ENCODE data around the gene DENND1C.

Gene DENND1C

DNA sequence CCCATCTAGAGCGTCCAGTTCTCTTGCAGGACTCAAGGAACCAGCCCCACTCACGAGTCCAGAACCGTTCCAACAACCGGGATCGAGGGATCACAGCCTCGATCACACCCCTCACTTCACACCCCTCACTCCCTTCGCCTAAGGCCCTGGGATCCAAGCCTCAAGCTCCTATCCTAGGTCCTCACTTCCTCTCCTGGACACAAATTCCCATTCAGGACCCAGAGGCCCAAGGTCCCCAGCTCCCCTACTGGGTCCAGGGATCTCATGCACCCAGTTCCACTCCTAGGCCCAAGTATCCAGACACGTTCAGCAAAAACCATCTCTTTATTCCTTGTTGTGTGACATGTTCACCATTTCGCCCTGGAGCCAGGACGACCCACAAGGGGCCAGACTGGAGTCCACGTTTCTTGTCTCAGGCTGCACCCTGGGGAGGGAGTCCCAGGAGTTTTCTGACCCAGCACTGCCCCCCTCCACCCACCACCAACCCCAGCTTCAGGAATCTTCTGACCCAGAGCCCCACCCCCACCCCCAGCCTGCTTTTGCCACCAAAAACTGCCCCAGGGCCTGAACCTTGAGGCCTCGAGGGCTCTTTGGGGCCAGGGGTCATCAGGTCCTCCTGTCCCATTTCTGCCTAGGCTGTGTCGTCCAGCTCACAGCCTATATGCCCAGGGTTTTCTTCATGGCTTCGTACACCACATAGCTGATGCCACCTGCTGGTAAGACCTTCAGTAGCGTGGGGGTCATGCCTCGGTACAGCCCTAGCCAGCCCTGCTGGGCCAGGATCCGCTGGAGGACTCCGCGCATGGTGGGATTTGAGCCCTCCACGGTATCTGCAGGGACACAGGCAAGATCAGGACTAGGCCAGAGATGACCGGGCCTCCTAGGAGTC lies 55.6 kb downstream of the DENND1C start:
- in situ Hi-C loops (cut with HindIII; ENCODE audit: low sequenced_read_pairs), result no loop called here

DNA sequence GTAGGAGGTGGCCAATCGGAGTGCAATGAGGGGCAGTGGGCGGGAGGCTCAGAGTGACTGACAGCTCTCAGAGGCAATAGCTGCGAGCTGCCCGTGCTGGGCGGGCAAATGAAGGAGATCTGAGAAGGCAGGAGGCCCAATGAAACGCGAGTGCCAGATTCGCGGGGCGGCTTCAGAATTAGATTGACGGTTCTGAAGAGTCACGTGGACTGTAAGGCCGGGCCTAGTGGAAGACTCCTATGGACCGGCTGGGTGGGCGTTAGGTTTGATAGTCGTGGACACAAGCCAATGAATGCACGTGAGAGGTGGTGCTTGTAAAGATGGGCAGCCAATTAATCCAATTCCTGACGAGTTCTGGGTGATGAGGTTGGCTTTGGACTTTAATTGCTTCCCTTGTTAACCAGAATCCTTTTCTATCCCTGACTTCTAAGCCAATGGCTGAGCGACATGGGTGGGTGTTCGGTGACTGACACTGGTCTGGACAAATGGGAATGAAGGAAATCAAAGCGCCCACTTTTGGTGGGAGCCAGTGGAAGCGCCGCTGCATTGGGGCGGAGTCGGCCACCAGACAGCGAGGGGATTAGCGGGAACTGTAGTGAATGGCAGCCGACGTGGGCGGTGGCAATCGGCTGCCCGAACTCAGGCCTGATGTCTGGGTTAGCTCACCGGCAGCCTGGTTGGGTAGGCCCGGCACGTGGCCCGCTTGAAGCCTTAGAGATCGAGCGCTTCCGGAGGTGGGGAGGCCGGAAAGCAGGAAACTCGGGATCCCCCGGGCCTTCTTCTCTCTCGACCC lies 56.5 kb downstream of the DENND1C start:
- in situ Hi-C loops (cut with HindIII; ENCODE audit: low sequenced_read_pairs), result no loop called here

DNA sequence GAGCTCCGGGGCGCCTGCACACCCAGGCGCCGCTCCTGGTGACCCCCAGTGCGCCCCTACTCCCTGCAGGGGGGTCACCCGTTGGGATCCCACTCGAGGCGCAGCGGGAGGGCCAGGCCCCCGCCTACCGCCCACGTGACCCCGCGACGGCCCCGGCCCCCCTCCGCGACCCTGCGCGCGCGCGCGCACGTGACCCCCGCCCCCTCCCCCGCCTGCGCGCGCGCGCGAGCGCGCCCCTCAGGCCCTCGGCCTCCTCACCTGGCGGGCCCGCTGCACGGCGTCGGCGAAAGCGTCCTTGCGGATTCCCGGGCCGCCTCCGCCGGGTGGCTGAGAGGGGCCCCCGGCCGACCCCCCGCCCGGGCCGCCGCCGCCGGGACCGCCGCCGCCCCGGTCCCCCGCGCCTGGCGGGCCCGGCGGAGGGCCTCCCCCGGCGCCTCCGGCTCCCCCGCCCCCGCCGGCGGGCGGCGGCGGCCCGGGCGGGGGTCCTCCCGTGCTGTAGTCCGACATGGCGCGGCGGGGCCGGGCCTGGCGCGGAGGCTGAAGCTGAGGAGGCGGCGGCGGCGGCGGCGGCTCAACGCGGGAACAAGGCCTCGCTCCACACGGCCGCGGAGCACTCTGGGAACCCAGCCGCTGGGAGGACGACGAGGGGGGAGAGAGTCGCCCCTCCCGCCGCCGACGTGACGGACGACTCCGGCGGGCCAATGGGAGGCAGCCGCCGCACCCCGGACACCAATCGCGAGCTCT lies 57.2 kb downstream of the DENND1C start, which contains the start of gene KHSRP:
KHSRP (minus strand) TSS at position 617 of the 744 bp plus-strand sequence; CDS start at position 507, 110 bp downstream.
- in situ Hi-C loops (cut with HindIII; ENCODE audit: low sequenced_read_pairs), result no loop called here

DNA sequence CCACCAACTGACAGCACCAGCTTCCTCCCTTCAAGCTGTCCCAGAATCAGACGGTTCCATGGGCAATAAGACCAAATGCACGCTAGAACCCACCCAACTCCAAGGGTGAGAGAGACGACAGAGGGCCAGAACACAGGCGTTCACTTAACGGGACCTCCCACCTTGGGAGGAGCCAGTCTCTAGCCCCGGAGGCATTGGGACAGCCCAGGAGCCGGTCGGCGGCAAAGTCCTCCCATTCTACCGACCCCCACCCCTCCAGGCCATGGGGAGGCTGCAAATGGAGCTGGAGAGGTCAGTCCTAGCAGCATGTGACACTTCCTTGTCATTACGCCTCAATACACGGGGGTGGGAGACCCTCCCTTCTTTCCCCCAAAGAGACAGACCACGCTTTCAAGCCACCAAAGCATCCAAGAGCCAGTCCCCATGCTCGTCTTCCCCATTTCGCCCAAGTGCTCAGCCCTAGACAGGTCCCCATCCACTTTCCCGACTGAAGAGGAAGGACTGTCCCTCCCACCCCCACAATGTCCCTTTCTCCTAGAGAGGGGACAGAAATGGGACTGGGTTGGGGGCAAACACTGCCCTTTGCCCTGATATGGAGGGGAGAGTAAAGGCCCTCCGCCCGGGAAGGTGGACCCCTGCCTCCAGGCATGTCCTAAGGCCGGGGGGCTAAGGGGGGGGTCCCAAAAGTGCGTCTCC lies 57.9 kb downstream of the DENND1C start:
- in situ Hi-C loops (cut with HindIII; ENCODE audit: low sequenced_read_pairs), result no loop called here

DNA sequence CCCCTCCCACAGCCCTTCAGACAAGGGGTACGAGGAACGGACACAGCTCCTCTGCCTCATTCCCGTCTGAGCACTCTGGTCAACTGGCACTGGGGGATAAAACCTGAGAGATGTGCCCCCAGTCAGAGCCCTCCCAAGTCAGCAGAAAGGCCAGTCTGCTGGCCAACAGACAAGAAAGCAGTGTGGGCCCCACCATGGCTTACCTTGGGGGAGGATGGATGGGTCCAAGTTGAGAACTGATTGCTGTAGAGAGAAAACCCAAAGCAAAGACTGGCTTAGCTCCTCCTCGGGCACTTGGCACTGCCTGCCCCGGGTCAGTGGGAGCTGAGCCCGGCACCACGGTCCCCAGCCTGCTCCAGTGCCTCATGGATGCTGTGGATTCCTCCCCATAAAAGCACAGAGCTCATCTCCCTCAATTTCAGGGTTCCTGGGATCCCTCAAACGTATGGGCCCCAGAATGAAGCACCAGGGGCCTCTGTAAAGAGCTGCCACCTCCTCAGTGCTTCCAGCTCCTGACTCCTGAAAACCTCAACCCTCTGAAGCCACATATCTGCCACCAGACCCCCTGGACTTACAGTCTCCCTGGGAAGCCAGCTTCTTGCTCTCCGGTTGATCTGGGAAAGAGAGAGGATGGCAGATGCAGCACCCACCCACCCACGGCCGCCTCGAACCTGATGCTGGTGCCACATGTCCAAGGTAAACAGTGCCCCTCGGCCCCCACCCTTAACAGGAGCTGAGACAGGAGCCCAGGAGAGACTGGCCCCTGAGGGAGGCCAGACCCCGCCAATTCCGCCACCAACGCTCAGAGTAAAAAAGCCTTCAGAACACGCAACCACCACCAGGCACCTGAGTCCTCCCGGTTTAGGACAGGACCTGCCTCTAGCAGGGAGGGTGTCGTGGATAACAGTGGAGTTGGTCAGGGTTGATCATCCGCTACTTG lies 60.2 kb downstream of the DENND1C start:
- in situ Hi-C loops (cut with HindIII; ENCODE audit: low sequenced_read_pairs), result no loop called here

DNA sequence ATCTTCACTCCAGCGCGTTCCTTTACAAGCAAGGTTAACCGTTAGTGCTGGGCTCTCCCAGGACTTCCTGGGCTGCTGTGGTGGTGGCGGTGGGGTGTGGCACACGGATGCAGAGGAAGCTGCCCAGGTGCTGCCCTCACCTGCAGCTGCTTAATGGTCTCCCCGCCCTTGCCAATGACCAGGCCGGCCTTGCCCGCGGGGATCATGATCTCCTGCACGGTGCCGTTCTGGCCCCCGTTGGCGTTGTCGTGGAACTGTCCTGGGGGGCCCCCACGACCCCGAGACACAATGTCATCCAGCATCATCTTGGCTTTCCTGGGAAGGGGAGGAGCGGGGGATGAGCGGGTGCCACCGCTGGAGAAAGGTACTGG lies 63.0 kb downstream of the DENND1C start:
- in situ Hi-C loops (cut with HindIII; ENCODE audit: low sequenced_read_pairs), result no loop called here

DNA sequence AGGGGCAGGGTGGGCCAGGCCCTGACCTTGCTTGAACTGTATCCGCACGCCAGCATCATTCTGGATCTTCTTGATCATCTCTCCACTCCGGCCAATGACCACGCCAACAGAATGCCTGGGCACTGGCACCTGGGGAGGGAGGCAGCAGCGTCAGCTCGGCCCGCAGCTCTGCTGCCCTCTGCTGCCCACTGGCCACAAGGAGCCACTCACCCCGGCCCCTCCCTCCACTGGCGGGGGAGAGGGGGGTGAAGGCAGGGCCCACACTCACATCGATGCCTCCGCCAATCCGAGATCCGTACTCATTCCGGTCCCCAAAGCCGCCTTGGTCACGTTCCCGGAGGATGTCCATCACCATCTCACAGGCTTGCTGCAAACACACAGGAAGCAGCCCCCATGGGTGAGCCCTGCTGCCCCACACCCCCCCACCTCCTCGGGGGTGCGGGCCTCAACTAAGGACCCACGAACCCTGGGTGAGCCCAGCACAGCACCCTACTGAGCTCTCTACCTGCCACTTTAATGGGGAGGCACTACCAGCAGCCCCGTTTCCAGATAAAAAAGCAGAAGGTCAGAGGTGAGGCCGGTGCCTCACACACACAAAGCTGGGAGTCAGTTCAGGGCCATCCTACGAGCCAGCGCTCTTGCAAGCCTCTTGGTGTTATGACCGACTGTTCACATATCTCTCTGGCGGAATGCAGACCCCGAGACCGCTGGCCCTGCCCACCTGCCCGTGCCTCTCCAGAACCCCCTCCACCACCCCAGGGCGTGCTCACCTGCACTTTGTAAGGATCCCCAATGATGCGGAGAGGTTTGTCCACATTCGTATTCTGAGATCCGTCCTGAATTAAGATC lies 63.6 kb downstream of the DENND1C start:
- in situ Hi-C loops (cut with HindIII; ENCODE audit: low sequenced_read_pairs), result no loop called here
